GM12878 (cell line): ENCODE results near the gene LTBP4. TPM values are rescaled to one million over a fixed set of nuclear protein-coding genes. Genes with fewer than 3 reads are reported as not detected.

ENCODE experiments used
- CBX3 ChIP-seq: fragments of 200-600 bp; sonication (generic); IDR thresholded peaks from 2 replicates; pipeline ENCODE4 v1.6.1; 2016; ENCODE audit warnings: low read depth, borderline replicate concordance
- CEBPB ChIP-seq, 2 experiments: fragments of 150-350 bp in 1 of 2; IDR thresholded peaks; 2 replicates each; pipeline ENCODE4 v1.6.1; 2012 to 2014; ENCODE audit warnings: low read depth in 2 of 2, low read length in 2 of 2, borderline replicate concordance in 1 of 2, inconsistent platforms in 1 of 2
- IKZF2 ChIP-seq, 2 experiments: fragments of 450-650 bp; IDR thresholded peaks; 2 replicates each; pipeline ENCODE4 v1.6.1; 2017; ENCODE audit warnings: mild to moderate bottlenecking in 2 of 2, moderate library complexity in 2 of 2
- MEF2B ChIP-seq: fragments of 450-650 bp; IDR thresholded peaks from 2 replicates; pipeline ENCODE4 v1.6.1; 2018; ENCODE audit warnings: mild to moderate bottlenecking, moderate library complexity; ENCODE audit not compliant: partially characterized antibody, poor library complexity, severe bottlenecking
- MYC ChIP-seq: IDR thresholded peaks from 2 replicates; pipeline ENCODE4 v1.6.1; 2011; ENCODE audit warnings: mild to moderate bottlenecking, low read length, moderate library complexity, inconsistent platforms; ENCODE audit not compliant: insufficient read depth, insufficient replicate concordance, insufficient read length, severe bottlenecking
- RAD51 ChIP-seq: fragments of 450-650 bp; IDR thresholded peaks from 2 replicates; pipeline ENCODE4 v1.6.1; 2016; ENCODE audit warnings: moderate library complexity, mild to moderate bottlenecking, inconsistent platforms
- RB1 ChIP-seq: fragments of 450-650 bp; formaldehyde crosslinking; IDR thresholded peaks from 2 replicates; pipeline ENCODE4 v1.6.1; 2017; ENCODE audit warnings: mild to moderate bottlenecking, borderline replicate concordance
- TBL1XR1 ChIP-seq: IDR thresholded peaks from 2 replicates; pipeline ENCODE4 v1.6.1; 2012; ENCODE audit warnings: low read depth, low read length, improper control_type of control experiment
- YY1 ChIP-seq: IDR thresholded peaks from 2 replicates; pipeline ENCODE4 v1.6.1; 2011; ENCODE audit warnings: low read depth, mild to moderate bottlenecking, low read length
- ZBED1 ChIP-seq: IDR thresholded peaks from 2 replicates; pipeline ENCODE4 v1.6.1; 2016; ENCODE audit warnings: borderline replicate concordance
- ZNF207 ChIP-seq: fragments of 450-650 bp; IDR thresholded peaks from 2 replicates; pipeline ENCODE4 v1.6.1; 2014; ENCODE audit warnings: antibody characterized with exemption, mild to moderate bottlenecking, borderline replicate concordance
- polyA plus RNA-seq, 11 experiments: library from polyadenylated mRNA; depleted of rRNA in 4 of 11; unstranded in 6 of 11; stranded (reverse) in 5 of 11; fragments of >200 nt; fragmentation: Nextera tagmentation in 4 of 11; fragmentation: Illumina TruSeq in 1 of 11; extraction: Ambion mirVana in 4 of 11; extraction: Trizol in 1 of 11; gene quantifications; 1 replicate in 1 of 11; 2 replicates in 10 of 11; pipeline versions ENCODE4 v1.2.1 to v1.2.3, GENCODE V29; 2011 to 2016; ENCODE audit warnings: inconsistent platforms in 2 of 11, missing spikeins in 2 of 11, low read depth in 1 of 11
- total RNA-seq, 4 experiments: library from RNA; depleted of rRNA in 3 of 4; stranded (reverse); fragments of >200 nt in 3 of 4; fragmentation: Illumina TruSeq in 1 of 4; extraction: Trizol in 1 of 4; gene quantifications; 2 replicates each; pipeline versions ENCODE4 v1.2.1 to v1.2.3, GENCODE V29; 2013 to 2021
- TF ChIP-seq, protein P1 (sequence below): fragments of 450-650 bp; IDR thresholded peaks from 2 replicates; pipeline ENCODE4 v1.6.1; 2017; ENCODE audit warnings: low read depth, mild to moderate bottlenecking, moderate library complexity
- TF ChIP-seq, protein P2 (sequence below): fragments of 450-650 bp; IDR thresholded peaks from 2 replicates; pipeline ENCODE4 v1.6.1; 2017; ENCODE audit warnings: antibody characterized with exemption, mild to moderate bottlenecking, moderate library complexity
- TF ChIP-seq, protein P3 (sequence below): fragments of 450-650 bp; IDR thresholded peaks from 2 replicates; pipeline ENCODE4 v1.6.1; 2018; ENCODE audit warnings: mild to moderate bottlenecking, low read depth, moderate library complexity; ENCODE audit not compliant: partially characterized antibody
- TF ChIP-seq, protein P4 (sequence below): IDR thresholded peaks from 2 replicates; pipeline ENCODE4 v1.6.1; 2011; ENCODE audit warnings: low read depth, low read length, improper control_type of control experiment, borderline replicate concordance

Gene LTBP4
- total and polyA plus RNA-seq, 10 of the 15 experiments (the other 5 are each of a cell fraction or from before 2014, with no cell fraction given), result 0.09 to 34.6 (median 8.5) TPM; not detected in 1

DNA sequence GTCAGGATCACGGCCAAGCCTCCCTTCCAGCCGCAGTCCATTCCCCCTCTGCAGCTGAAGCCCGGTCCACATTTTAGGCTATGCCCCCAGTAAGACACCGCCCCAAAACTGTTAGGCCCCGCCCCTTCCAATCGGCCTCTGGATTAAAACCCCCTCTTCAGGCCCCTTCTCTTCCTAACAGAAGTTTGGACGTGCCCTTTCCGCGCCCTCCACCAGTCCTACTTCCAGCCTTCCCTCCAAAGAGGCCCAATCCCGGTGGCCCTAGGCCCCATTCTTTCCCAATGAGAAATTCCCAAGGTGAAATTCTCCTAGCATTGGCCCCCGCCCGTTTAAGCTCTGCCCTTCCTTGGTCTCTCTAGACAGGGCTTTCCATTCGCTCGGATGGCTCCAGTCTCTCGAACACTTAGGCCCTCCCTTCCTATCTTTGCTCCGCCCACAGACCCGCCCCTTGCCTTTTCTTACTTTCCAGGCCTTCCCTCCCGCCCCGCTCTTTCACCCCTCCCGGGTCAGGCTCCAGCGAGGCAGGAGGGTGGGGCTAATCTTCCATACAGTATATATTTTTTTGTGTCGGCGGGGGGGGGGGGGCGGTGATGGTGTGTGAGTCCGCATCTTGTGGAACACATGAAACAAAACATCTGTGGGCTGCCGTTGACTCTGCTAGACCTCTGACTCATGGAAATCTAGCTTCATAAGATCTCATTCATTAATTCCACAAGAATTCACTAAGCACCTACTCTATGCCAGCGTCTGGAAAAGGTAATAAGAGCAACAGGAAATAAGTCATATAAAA lies 13.6 kb downstream of the LTBP4 start (continued):
- TF ChIP-seq, protein P1, sequence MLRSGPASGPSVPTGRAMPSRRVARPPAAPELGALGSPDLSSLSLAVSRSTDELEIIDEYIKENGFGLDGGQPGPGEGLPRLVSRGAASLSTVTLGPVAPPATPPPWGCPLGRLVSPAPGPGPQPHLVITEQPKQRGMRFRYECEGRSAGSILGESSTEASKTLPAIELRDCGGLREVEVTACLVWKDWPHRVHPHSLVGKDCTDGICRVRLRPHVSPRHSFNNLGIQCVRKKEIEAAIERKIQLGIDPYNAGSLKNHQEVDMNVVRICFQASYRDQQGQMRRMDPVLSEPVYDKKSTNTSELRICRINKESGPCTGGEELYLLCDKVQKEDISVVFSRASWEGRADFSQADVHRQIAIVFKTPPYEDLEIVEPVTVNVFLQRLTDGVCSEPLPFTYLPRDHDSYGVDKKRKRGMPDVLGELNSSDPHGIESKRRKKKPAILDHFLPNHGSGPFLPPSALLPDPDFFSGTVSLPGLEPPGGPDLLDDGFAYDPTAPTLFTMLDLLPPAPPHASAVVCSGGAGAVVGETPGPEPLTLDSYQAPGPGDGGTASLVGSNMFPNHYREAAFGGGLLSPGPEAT, result 0 out of 2 replicates have a peak, but pooled peaks have one; percentile 28
- TF ChIP-seq CEBPB (IDR thresholded peaks at IDR 0.05; ENCODE audit: borderline replicate concordance in 1 of 2, low read depth in 2 of 2, low read length in 2 of 2) (no peak), YY1 (peak; percentile 45; the same call in 1 of the 2 replicates), MYC (no peak), CBX3 (no peak), ZNF207 (no peak), MEF2B (peak; percentile 78), RB1 (no peak), RAD51 (no peak), ZBED1 (no peak), IKZF2 (IDR thresholded peaks at IDR 0.05) (peak in 1 of 2 experiments; percentile 38; a peak in 2 of 4 replicates), TBL1XR1 (no peak)
- TF ChIP-seq, protein P2, sequence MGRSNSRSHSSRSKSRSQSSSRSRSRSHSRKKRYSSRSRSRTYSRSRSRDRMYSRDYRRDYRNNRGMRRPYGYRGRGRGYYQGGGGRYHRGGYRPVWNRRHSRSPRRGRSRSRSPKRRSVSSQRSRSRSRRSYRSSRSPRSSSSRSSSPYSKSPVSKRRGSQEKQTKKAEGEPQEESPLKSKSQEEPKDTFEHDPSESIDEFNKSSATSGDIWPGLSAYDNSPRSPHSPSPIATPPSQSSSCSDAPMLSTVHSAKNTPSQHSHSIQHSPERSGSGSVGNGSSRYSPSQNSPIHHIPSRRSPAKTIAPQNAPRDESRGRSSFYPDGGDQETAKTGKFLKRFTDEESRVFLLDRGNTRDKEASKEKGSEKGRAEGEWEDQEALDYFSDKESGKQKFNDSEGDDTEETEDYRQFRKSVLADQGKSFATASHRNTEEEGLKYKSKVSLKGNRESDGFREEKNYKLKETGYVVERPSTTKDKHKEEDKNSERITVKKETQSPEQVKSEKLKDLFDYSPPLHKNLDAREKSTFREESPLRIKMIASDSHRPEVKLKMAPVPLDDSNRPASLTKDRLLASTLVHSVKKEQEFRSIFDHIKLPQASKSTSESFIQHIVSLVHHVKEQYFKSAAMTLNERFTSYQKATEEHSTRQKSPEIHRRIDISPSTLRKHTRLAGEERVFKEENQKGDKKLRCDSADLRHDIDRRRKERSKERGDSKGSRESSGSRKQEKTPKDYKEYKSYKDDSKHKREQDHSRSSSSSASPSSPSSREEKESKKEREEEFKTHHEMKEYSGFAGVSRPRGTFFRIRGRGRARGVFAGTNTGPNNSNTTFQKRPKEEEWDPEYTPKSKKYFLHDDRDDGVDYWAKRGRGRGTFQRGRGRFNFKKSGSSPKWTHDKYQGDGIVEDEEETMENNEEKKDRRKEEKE, result no peak
- TF ChIP-seq, protein P3, sequence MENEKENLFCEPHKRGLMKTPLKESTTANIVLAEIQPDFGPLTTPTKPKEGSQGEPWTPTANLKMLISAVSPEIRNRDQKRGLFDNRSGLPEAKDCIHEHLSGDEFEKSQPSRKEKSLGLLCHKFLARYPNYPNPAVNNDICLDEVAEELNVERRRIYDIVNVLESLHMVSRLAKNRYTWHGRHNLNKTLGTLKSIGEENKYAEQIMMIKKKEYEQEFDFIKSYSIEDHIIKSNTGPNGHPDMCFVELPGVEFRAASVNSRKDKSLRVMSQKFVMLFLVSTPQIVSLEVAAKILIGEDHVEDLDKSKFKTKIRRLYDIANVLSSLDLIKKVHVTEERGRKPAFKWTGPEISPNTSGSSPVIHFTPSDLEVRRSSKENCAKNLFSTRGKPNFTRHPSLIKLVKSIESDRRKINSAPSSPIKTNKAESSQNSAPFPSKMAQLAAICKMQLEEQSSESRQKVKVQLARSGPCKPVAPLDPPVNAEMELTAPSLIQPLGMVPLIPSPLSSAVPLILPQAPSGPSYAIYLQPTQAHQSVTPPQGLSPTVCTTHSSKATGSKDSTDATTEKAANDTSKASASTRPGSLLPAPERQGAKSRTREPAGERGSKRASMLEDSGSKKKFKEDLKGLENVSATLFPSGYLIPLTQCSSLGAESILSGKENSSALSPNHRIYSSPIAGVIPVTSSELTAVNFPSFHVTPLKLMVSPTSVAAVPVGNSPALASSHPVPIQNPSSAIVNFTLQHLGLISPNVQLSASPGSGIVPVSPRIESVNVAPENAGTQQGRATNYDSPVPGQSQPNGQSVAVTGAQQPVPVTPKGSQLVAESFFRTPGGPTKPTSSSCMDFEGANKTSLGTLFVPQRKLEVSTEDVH, result no peak
- TF ChIP-seq, protein P4, sequence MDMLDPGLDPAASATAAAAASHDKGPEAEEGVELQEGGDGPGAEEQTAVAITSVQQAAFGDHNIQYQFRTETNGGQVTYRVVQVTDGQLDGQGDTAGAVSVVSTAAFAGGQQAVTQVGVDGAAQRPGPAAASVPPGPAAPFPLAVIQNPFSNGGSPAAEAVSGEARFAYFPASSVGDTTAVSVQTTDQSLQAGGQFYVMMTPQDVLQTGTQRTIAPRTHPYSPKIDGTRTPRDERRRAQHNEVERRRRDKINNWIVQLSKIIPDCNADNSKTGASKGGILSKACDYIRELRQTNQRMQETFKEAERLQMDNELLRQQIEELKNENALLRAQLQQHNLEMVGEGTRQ, result no peak
